Superior temporal gyrus (tissue), 1 donor: ENCODE data around the gene RAB3D.

ENCODE experiments used
- DNase-seq: peaks from one replicate; pipeline ENCODE4 v3.0.0-alpha.2; 2016; ENCODE audit errors: extremely low spot score

RAB3D gene

GRCh38 chr19:11295665-11296245 is 43.7 kb downstream of the RAB3D start, which contains the start of gene TSPAN16:
Gene TSPAN16, plus strand, starts transcription at chr19:11296160. Its CDS starts 138 bp downstream, at chr19:11296298.
- DNase-seq: no peak

DNA sequence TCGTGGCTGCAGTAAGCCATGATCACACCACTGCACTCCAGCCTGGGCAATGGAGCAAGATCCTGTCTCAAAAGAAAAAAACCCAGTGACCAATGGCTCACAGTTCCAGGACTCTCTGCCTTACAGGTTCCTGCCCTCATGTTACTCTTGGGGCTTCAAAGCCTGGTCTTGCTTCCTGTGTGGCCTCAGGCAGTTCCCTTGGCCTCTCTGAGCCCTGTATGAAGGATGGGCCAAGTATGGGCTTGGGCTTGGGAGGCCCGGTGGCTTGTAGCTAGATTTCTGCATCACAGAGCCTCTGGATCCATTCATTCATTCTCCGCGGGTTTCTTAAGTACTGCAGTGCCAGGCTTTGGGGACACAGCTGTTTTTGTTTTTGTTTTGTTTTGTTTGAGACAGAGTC is 44.3 kb downstream of the RAB3D start:
- DNase-seq: no peak

GRCh38 chr19:11293433-11294389 is 45.7 kb downstream of the RAB3D start:
- DNase-seq: peak; percentile 86

- DNase-seq: no peak
These were observed 47.5 kb downstream of the RAB3D start for GRCh38 chr19:11291991-11292390.

GRCh38 chr19:11291415-11291814 is 48.0 kb downstream of the RAB3D start:
- DNase-seq: no peak

- DNase-seq: no peak
These were observed 49.2 kb downstream of the RAB3D start for GRCh38 chr19:11290256-11290655.

- DNase-seq: no peak
These were observed 51.1 kb downstream of the RAB3D start for GRCh38 chr19:11288349-11288748.

GRCh38 chr19:11286312-11286974 is 53.0 kb downstream of the RAB3D start:
- DNase-seq: no peak

- DNase-seq: no peak
These were observed 54.9 kb downstream of the RAB3D start for GRCh38 chr19:11284515-11284914.

- no peak for DNase-seq
These were observed 58.0 kb downstream of the RAB3D start for GRCh38 chr19:11281356-11282049.

DNA sequence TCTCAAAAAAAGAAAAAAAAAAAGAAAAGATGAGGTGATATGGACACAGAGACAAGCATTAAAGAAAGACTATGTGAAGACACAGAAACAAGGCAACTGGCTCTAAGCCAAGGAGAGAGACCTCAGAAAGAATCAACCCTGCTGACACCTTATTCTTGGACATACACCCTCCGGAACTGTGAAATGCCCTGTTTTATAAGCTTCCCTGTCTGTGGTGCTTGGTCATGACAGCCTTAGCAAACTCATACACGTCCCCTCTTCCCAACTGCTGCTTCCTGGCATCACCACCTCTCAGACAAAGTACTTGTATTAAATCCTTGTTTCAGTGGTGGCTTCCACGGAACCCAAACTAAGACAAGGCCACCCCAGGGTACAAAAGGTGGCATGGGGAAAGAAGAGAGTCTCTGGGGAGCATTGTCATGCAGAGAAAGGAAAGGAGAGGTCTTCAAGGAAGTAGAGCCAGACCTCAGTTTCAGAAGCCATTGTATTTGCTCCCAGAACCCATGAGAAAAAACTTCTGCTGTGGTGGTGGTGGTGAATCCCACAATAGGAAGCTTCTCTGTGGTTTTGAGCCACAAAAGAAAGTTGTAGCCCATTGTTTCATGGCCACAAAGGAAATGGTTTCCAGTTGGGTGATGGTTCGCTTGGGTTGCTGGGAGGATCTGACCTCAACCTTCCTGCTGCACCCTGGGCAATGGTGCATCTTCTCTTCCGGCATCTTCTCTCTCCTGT is 59.8 kb downstream of the RAB3D start:
- DNase-seq: no peak

DNA sequence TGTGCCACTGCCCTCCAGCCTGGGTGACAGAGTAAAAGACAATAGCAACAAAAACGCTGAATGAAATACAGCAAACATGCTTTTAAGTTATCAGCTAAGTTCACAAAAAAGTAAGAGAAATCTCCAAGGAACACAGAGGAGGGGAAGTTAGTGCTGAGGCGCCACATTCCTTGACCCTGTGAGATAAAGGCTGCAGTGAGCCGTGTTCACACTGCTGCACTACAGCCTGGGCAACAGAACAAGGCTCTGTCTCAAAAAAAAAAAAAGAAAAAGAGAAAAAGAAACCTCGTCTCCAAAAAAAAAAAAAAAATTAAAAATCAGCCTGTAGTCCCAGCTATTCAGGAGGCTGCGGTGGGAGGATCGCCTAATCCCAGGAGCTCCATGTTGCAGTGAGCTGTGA is 60.8 kb downstream of the RAB3D start:
- no peak for DNase-seq

DNA sequence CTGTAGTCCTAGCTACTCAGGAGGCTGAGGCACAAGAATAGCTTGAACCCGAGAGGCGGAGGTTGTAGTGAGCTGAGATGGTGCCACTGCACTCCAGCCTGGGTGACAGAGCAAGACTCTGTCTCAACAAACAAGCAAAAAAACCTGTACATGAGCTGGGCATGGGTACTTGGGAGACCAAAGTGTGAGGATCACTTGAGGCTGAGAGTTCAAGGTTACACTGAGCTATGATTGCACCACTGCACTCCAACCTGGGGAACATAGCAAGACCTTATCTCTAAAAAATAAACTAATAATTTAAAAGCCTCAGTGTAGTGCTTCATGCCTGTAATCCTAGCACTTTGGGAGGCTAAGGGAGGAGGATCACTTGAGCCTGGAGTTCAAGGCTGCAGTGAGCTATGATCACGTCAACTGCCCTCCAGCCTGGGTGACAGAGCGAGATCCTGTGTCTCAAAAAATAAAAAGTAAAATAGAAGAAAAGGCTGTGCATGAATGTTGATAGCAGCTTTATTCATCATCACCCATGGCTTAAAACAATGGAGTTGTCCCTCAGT is 64.8 kb downstream of the RAB3D start:
- no peak for DNase-seq

DNA sequence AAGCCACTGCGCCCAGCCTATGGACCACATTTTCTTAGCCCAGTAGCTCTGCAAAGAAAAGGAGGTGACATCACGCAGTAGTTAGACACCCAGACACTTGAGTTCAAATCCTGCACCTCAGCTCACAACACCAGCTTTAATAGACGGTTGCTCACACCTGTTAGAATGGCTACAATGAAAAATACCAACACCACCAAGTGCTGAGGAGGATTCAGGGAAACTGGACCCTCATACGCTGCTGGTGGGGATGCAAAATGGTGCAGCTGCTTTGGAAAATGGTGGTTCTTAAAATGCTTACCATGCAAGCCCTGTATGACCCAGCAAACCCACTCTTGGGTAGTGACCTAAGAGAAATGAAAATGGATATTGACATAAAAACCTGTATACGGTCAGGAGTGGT is 65.5 kb downstream of the RAB3D start:
- no peak for DNase-seq

DNA sequence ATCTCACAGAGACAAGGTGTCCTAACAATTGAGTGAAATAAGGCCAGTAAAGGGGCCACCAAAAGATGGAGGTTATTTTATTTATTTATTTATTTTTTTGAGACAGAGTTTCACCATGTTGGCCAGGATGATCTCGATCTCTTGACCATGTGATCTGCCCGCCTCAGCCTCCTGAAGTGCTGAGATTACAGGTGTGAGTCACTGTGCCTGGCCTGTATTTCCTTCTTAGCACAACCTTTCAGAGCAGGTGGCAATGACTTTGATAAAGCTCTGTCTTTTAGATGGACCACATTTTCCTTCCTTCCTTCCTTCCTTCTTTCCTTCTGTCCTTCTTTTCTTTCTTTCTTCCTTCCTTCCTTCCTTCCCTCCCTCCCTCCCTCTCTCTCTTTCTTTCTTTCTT is 66.2 kb downstream of the RAB3D start:
- no peak for DNase-seq
